Peyer's patch (tissue), 4 donors: ENCODE data around the gene TMEM41A.

Experiments
- POLR2A ChIP-seq, 2 donors: fragments of 450-650 bp; IDR thresholded peaks; one replicate each; pipeline ENCODE4 v1.5.1; 2017; ENCODE audit warnings: antibody characterized with exemption in 2 of 2, mild to moderate bottlenecking in 2 of 2, moderate library complexity in 2 of 2
- TF ChIP-seq, protein P1 (sequence below), 6 experiments: fragments of 450-650 bp in 4 of 6; fragments of 200-600 bp in 2 of 6; sonication (generic) in 1 of 6; IDR thresholded peaks; one replicate each; pipeline ENCODE4 v1.5.1; 2017 to 2019; ENCODE audit warnings: antibody characterized with exemption in 6 of 6, mild to moderate bottlenecking in 3 of 6, moderate library complexity in 1 of 6

DNA sequence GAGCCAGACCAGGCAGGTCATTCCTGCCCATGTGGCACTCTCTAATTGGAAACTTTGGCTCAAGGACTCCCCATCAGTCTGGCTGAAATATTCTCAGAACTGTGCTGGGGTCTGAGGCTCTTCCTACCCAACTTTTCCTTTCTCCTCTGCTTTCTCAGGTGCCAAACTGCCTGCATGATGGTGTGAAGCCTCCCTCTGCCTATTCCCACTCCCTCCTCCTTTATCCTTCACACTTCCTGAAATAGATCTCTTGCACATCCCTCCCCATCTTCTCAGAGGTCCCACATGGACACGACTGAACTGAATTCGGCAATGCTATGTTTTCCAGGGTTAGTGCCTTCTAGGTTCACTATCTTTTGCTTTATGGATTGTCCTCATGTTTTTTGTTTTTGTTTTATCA lies 41.1 kb upstream of the TMEM41A start:
- TF ChIP-seq, protein P1, sequence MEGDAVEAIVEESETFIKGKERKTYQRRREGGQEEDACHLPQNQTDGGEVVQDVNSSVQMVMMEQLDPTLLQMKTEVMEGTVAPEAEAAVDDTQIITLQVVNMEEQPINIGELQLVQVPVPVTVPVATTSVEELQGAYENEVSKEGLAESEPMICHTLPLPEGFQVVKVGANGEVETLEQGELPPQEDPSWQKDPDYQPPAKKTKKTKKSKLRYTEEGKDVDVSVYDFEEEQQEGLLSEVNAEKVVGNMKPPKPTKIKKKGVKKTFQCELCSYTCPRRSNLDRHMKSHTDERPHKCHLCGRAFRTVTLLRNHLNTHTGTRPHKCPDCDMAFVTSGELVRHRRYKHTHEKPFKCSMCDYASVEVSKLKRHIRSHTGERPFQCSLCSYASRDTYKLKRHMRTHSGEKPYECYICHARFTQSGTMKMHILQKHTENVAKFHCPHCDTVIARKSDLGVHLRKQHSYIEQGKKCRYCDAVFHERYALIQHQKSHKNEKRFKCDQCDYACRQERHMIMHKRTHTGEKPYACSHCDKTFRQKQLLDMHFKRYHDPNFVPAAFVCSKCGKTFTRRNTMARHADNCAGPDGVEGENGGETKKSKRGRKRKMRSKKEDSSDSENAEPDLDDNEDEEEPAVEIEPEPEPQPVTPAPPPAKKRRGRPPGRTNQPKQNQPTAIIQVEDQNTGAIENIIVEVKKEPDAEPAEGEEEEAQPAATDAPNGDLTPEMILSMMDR (IDR thresholded peaks at IDR 0.05) = no peak
- TF ChIP-seq POLR2A (IDR thresholded peaks at IDR 0.05) = no peak
